HepG2 (cell line): ENCODE data around the gene LYSMD1. TPM values are rescaled to one million over a fixed set of nuclear protein-coding genes. Genes with fewer than 3 reads are reported as not detected.

Experiments used
- ARHGAP35 ChIP-seq: sonication (generic); formaldehyde crosslinking; IDR thresholded peaks from 2 replicates; pipeline ENCODE4 v1.9.0; 2022; ENCODE audit warnings: mild to moderate bottlenecking, inconsistent platforms, moderate library complexity, missing genetic modification reagents, borderline replicate concordance
- ARID3A ChIP-seq: IDR thresholded peaks from 2 replicates; pipeline ENCODE4 v1.6.1; 2012; ENCODE audit warnings: low read depth, low read length, improper control_type of control experiment
- FOXK2 ChIP-seq: fragments of 450-650 bp; IDR thresholded peaks from 2 replicates; pipeline ENCODE4 v1.6.1; 2016
- MAZ ChIP-seq, 2 experiments: sonication (generic) in 1 of 2; formaldehyde crosslinking in 1 of 2; IDR thresholded peaks; 2 replicates each; pipeline versions ENCODE4 v1.5.0 to v1.6.1; 2012 to 2020; ENCODE audit warnings: low read depth in 2 of 2, mild to moderate bottlenecking in 2 of 2, borderline replicate concordance in 1 of 2, improper control_type of control experiment in 1 of 2, low read length in 1 of 2, missing genetic modification reagents in 1 of 2, moderate library complexity in 1 of 2
- MED8 ChIP-seq: sonication (generic); formaldehyde crosslinking; IDR thresholded peaks from 2 replicates; pipeline ENCODE4 v1.8.1; 2023; ENCODE audit warnings: mild to moderate bottlenecking, missing genetic modification reagents; ENCODE audit not compliant: insufficient replicate concordance
- PAF1 ChIP-seq: IDR thresholded peaks from 2 replicates; pipeline ENCODE4 v1.6.1; 2016; ENCODE audit warnings: missing genetic modification reagents, missing compliant biosample characterization
- SCMH1 ChIP-seq: sonication (generic); formaldehyde crosslinking; IDR thresholded peaks from 2 replicates; pipeline ENCODE4 v1.9.0; 2021; ENCODE audit warnings: missing genetic modification reagents, mild to moderate bottlenecking, borderline replicate concordance
- ZBTB3 ChIP-seq: sonication (generic); formaldehyde crosslinking; IDR thresholded peaks from 2 replicates; pipeline ENCODE4 v1.4.0; 2020; ENCODE audit warnings: low read depth, mild to moderate bottlenecking, moderate library complexity, missing genetic modification reagents, borderline replicate concordance
- ZBTB37 ChIP-seq: sonication (generic); formaldehyde crosslinking; IDR thresholded peaks from 2 replicates; pipeline ENCODE4 v1.4.0; 2020; ENCODE audit warnings: mild to moderate bottlenecking, missing genetic modification reagents
- ZNF350 ChIP-seq: sonication (generic); formaldehyde crosslinking; IDR thresholded peaks from 2 replicates; pipeline ENCODE4 v1.4.0; 2020; ENCODE audit warnings: mild to moderate bottlenecking, low read depth, missing genetic modification reagents, borderline replicate concordance
- ZNF576 ChIP-seq: sonication (generic); formaldehyde crosslinking; IDR thresholded peaks from 2 replicates; pipeline ENCODE4 v1.4.0; 2020; ENCODE audit warnings: mild to moderate bottlenecking, missing genetic modification reagents
- ZNF609 ChIP-seq: sonication (generic); formaldehyde crosslinking; IDR thresholded peaks from 2 replicates; pipeline ENCODE4 v1.4.0; 2020; ENCODE audit warnings: mild to moderate bottlenecking, missing genetic modification reagents, borderline replicate concordance
- ZNF772 ChIP-seq: sonication (generic); formaldehyde crosslinking; IDR thresholded peaks from 2 replicates; pipeline ENCODE4 v1.5.0; 2020; ENCODE audit warnings: mild to moderate bottlenecking, missing genetic modification reagents
- polyA plus RNA-seq, 8 experiments: library from polyadenylated mRNA; depleted of rRNA in 3 of 8; stranded (reverse) in 7 of 8; unstranded in 1 of 8; fragments of >200 nt; fragmentation: Illumina TruSeq in 4 of 8; extraction: Trizol in 4 of 8; gene quantifications; 2 replicates each; pipeline versions ENCODE4 v1.2.1 to v1.2.3, GENCODE V29; 2011 to 2016; ENCODE audit warnings: low read depth in 4 of 8, missing spikeins in 1 of 8, mixed read lengths in 1 of 8; ENCODE audit not compliant: insufficient read depth in 1 of 8
- total RNA-seq, 5 experiments: library from RNA; depleted of rRNA; stranded (reverse); fragments of >200 nt; fragmentation: Illumina TruSeq; extraction: Trizol; gene quantifications; 2 replicates each; pipeline ENCODE4 v1.2.3, GENCODE V29; 2016; ENCODE audit warnings: low read depth in 1 of 5
- TF ChIP-seq, protein P1 (sequence below), 2 experiments: IDR thresholded peaks; 2 replicates each; pipeline ENCODE4 v1.6.1; 2011 to 2012; ENCODE audit warnings: low read length in 2 of 2, borderline replicate concordance in 1 of 2, low read depth in 1 of 2, mild to moderate bottlenecking in 1 of 2, moderate library complexity in 1 of 2
- TF ChIP-seq, protein P2 (sequence below): IDR thresholded peaks from 2 replicates; pipeline ENCODE4 v1.6.1; 2016

Gene LYSMD1
- total and polyA plus RNA-seq, 2 of the 13 experiments (the other 11 are each of a cell fraction or from before 2014, with no cell fraction given): 3.8 to 4.8 TPM

DNA sequence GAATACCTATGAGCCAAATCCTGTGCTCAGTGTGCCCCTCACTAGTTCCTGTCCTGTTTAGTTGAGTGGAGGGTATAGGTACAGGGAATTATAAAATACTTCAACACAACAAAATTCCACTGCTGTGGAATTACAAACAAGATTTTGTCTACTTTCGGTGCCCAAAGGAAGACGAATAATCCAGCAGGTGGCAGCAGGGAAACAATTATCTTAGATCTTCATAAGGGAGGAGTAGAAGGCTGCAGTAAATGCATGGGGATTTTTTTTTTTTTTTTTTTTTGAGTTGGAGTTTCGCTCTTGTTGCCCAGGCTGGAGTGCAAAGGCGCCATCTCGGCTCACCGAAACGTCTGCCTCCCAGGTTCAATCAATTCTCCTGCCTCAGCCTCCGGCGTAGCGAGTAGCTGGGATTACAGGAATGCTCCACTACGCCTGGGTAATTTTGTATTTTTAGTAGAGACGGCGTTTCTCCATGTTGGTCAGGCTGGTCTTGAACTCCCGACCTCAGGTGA lies 30.6 kb upstream of the LYSMD1 start (continued):
- TF ChIP-seq, protein P1, sequence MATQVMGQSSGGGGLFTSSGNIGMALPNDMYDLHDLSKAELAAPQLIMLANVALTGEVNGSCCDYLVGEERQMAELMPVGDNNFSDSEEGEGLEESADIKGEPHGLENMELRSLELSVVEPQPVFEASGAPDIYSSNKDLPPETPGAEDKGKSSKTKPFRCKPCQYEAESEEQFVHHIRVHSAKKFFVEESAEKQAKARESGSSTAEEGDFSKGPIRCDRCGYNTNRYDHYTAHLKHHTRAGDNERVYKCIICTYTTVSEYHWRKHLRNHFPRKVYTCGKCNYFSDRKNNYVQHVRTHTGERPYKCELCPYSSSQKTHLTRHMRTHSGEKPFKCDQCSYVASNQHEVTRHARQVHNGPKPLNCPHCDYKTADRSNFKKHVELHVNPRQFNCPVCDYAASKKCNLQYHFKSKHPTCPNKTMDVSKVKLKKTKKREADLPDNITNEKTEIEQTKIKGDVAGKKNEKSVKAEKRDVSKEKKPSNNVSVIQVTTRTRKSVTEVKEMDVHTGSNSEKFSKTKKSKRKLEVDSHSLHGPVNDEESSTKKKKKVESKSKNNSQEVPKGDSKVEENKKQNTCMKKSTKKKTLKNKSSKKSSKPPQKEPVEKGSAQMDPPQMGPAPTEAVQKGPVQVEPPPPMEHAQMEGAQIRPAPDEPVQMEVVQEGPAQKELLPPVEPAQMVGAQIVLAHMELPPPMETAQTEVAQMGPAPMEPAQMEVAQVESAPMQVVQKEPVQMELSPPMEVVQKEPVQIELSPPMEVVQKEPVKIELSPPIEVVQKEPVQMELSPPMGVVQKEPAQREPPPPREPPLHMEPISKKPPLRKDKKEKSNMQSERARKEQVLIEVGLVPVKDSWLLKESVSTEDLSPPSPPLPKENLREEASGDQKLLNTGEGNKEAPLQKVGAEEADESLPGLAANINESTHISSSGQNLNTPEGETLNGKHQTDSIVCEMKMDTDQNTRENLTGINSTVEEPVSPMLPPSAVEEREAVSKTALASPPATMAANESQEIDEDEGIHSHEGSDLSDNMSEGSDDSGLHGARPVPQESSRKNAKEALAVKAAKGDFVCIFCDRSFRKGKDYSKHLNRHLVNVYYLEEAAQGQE (IDR thresholded peaks at IDR 0.05; ENCODE audit: borderline replicate concordance in 1 of 2, low read depth in 1 of 2, low read length in 2 of 2): no peak
- TF ChIP-seq MED8: no peak
- TF ChIP-seq ARID3A: peak; percentile 92
- TF ChIP-seq ZBTB37 (CRISPR knock-in tag): 0 out of 2 replicates have a peak, but pooled peaks have one; percentile 1
- TF ChIP-seq ZNF576 (CRISPR knock-in tag): no peak
- TF ChIP-seq, protein P2, sequence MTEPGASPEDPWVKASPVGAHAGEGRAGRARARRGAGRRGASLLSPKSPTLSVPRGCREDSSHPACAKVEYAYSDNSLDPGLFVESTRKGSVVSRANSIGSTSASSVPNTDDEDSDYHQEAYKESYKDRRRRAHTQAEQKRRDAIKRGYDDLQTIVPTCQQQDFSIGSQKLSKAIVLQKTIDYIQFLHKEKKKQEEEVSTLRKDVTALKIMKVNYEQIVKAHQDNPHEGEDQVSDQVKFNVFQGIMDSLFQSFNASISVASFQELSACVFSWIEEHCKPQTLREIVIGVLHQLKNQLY (CRISPR knock-in tag): no peak
- no peak for TF ChIP-seq SCMH1 (CRISPR knock-in tag)
- no peak for TF ChIP-seq ZNF772
- TF ChIP-seq ZNF609 (CRISPR knock-in tag): no peak
- no peak for TF ChIP-seq FOXK2
- 0 out of 2 replicates have a peak, but pooled peaks have one; percentile 6 for TF ChIP-seq ZNF350
- no peak for TF ChIP-seq ZBTB3 (CRISPR knock-in tag)
- no peak for TF ChIP-seq MAZ (IDR thresholded peaks at IDR 0.05; ENCODE audit: borderline replicate concordance, low read depth, low read length)
- peak; percentile 15; the same call in 1 of the 2 replicates for TF ChIP-seq MAZ (CRISPR knock-in tag; IDR thresholded peaks at IDR 0.05; ENCODE audit: low read depth)
- no peak for TF ChIP-seq PAF1
- TF ChIP-seq ARHGAP35 (CRISPR knock-in tag): no peak
